GM23338 (cell line): ENCODE results near the gene MUC12. TPM values are rescaled to one million over a fixed set of nuclear protein-coding genes. Genes with fewer than 3 reads are reported as not detected.

Source experiments
- ATAC-seq: fragments of 200-7000 bp; cut with Tn5 transposase; 3 replicates; pipeline ENCODE4 v1.9.1; 2020
- DNase-seq: peaks from one replicate; pipeline ENCODE4 v3.0.0-alpha.2; 2015; ENCODE audit warnings: low spot score
- H2AFZ ChIP-seq: fragments of 200-600 bp; sonication (generic); 2 replicates; pipeline ENCODE4 v1.8.0; 2016; ENCODE audit warnings: antibody characterized with exemption, mild to moderate bottlenecking, moderate library complexity
- H3F3A ChIP-seq: fragments of 200-600 bp; sonication (generic); replicated peaks from 2 replicates; pipeline ENCODE4 v1.8.0; 2017; ENCODE audit warnings: antibody characterized with exemption, mixed run types, low read depth
- H3K27ac ChIP-seq: fragments of 200-600 bp; sonication (generic); 2 replicates; pipeline ENCODE4 v1.6.1; 2016; ENCODE audit warnings: low read depth
- H3K27me3 ChIP-seq: fragments of 200-600 bp; sonication (generic); 2 replicates; pipeline ENCODE4 v1.8.0; 2016; ENCODE audit warnings: mild to moderate bottlenecking, mixed run types, moderate library complexity; ENCODE audit not compliant: insufficient read depth
- H3K36me3 ChIP-seq: fragments of 200-600 bp; sonication (generic); 2 replicates; pipeline ENCODE4 v1.8.0; 2016; ENCODE audit warnings: mild to moderate bottlenecking; ENCODE audit not compliant: insufficient read depth
- H3K4me1 ChIP-seq: fragments of 200-600 bp; sonication (generic); 2 replicates; pipeline ENCODE4 v1.8.0; 2016; ENCODE audit warnings: mild to moderate bottlenecking, moderate library complexity; ENCODE audit not compliant: insufficient read depth
- H3K4me2 ChIP-seq: fragments of 200-600 bp; sonication (generic); 2 replicates; pipeline ENCODE4 v1.7.1; 2017; ENCODE audit warnings: mixed run types
- H3K4me3 ChIP-seq: fragments of 200-600 bp; sonication (generic); 2 replicates; pipeline ENCODE4 v1.6.1; 2016; ENCODE audit warnings: mixed run types
- H3K79me2 ChIP-seq: fragments of 200-600 bp; sonication (generic); replicated peaks from 2 replicates; pipeline ENCODE4 v1.8.0; 2017; ENCODE audit warnings: mild to moderate bottlenecking; ENCODE audit not compliant: insufficient read depth
- H3K9me2 ChIP-seq: fragments of 200-600 bp; sonication (generic); 2 replicates; pipeline ENCODE4 v1.8.0; 2017; ENCODE audit not compliant: insufficient read depth
- H4K20me1 ChIP-seq: fragments of 200-600 bp; sonication (generic); replicated peaks from 2 replicates; pipeline ENCODE4 v1.8.0; 2017; ENCODE audit warnings: mild to moderate bottlenecking; ENCODE audit not compliant: insufficient read depth
- H3K27ac Mint-ChIP-seq: 2 replicates; pipeline ENCODE4 v1.8.0; 2020; ENCODE audit warnings: inconsistent platforms, mild to moderate bottlenecking, moderate library complexity, mixed read lengths
- H3K27me3 Mint-ChIP-seq: 3 replicates; pipeline ENCODE4 v1.8.0; 2022; ENCODE audit warnings: low read depth, mild to moderate bottlenecking, moderate library complexity, mixed read lengths, inconsistent platforms; ENCODE audit not compliant: insufficient read depth, poor library complexity
- H3K36me3 Mint-ChIP-seq: 3 replicates; pipeline ENCODE4 v1.8.0; 2021; ENCODE audit warnings: low read depth, mild to moderate bottlenecking, inconsistent platforms, moderate library complexity, mixed read lengths
- H3K4me1 Mint-ChIP-seq: 3 replicates; pipeline ENCODE4 v1.8.0; 2020; ENCODE audit warnings: mild to moderate bottlenecking, inconsistent platforms, mixed read lengths
- H3K4me3 Mint-ChIP-seq: 3 replicates; pipeline ENCODE4 v1.8.0; 2021; ENCODE audit warnings: moderate library complexity, mild to moderate bottlenecking, inconsistent platforms, mixed read lengths
- H3K9me3 Mint-ChIP-seq: 3 replicates; pipeline ENCODE4 v1.8.0; 2020; ENCODE audit warnings: moderate library complexity, mild to moderate bottlenecking, inconsistent platforms, mixed read lengths
- NANOG ChIP-seq: IDR thresholded peaks from 2 replicates; pipeline ENCODE4 v1.6.1; 2016; ENCODE audit warnings: antibody characterized with exemption, borderline replicate concordance
- ZNF114 ChIP-seq: fragments of 250-450 bp; sonication (Bioruptor Pico); IDR thresholded peaks from 2 replicates; pipeline ENCODE4 v1.5.0; 2020; ENCODE audit warnings: mild to moderate bottlenecking, moderate library complexity
- ZNF331 ChIP-seq: fragments of 250-450 bp; sonication (Bioruptor Pico); IDR thresholded peaks from 2 replicates; pipeline ENCODE4 v1.5.0; 2020; ENCODE audit warnings: low read depth, mild to moderate bottlenecking, moderate library complexity
- polyA plus RNA-seq: library from polyadenylated mRNA; unstranded; fragments of >200 nt; fragmentation: Nextera tagmentation; extraction: Ambion mirVana; gene quantifications from 2 replicates; pipeline ENCODE4 v1.2.1, GENCODE V29; 2016
- total RNA-seq: library from RNA; depleted of rRNA; stranded (reverse); fragments of >200 nt; shearing (Covaris generic); gene quantifications from 2 replicates; pipeline ENCODE4 v1.2.3, GENCODE V29; 2014
- TF ChIP-seq, protein P1 (sequence below): fragments of 250-450 bp; sonication (Bioruptor Pico); IDR thresholded peaks from 2 replicates; pipeline ENCODE4 v1.5.0; 2020; ENCODE audit warnings: mild to moderate bottlenecking, moderate library complexity

The MUC12 gene
- total and polyA plus RNA-seq, 2 experiments from 2014 or later: 4.6 to 18.0 TPM

DNA sequence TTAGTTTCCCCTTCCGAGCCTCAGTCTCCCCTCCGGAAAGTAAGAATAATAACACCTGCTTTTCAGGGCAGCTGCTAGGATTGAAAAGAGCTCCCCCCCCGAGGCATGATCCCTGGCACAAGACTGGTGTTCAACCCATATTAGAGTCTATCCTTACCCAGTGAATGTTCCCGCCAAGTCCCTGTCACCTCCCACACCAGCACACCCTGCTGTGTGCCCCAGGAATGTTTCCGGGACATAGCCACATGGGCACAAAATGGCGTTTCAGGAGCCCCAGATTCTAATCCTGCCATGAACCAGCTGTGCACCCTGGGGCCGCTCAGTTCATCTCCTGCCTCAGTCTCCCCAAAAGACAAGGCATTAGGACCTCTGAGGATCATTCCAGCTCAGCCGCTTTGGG lies 51.1 kb downstream of the MUC12 start:
- DNase-seq (no peak), ATAC-seq (no peak)
- Histone ChIP-seq H3K27ac (no peak overlapping the region), H3K36me3 (no peaks in the 10 kb centered on the region), H3K9me2 (no peaks in the 10 kb centered on the region), H3K4me3 (no peak overlapping the region), H3K4me2 (no peak overlapping the region), H3K79me2 (no peaks in the 10 kb centered on the region), H2AFZ (no peak overlapping the region), H3F3A (peaks cover 15% of the 10 kb centered on the region; the same call in 1 of the 2 replicates), H3K27me3 (no peaks in the 10 kb centered on the region), H4K20me1 (no peaks in the 10 kb centered on the region), H3K4me1 (peaks cover 19% of the 10 kb centered on the region)
- TF ChIP-seq ZNF331 (CRISPR knock-in tag): no peak
- no peak overlapping the region for H3K4me3 Mint-ChIP-seq
- peaks cover 17% of the 10 kb centered on the region for H3K4me1 Mint-ChIP-seq
- no peaks in the 10 kb centered on the region; the same call in 2 of the 3 replicates for H3K9me3 Mint-ChIP-seq
- H3K27me3 Mint-ChIP-seq: peaks cover 23% of the 10 kb centered on the region
- no peaks in the 10 kb centered on the region; the same call in 2 of the 3 replicates for H3K36me3 Mint-ChIP-seq
- H3K27ac Mint-ChIP-seq: no peak overlapping the region

DNA sequence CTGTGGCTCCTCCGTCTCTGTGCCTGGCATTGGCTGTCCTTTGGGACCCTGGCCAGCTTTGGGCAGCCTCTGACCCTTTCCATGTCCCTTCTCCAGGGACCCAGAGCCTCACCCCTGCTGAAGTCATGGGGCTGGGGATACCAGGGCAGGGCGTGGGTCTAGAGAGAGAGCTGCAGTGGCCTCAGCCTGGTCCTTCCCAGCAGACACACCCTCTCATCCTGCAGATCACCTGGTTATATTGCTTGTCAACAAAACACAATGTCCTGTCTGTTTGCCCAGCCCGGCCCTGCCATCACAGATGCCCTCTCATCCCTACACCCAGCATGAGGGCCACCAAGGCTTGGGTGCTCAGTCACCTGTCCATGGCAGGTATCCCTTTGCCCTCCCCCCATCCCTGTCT lies 52.3 kb downstream of the MUC12 start:
- no peaks in the 10 kb centered on the region for H3K27me3 ChIP-seq
- Mint-ChIP-seq H3K4me1 (peaks cover 8% of the 10 kb centered on the region; the same call in 2 of the 3 replicates), H3K9me3 (no peaks in the 10 kb centered on the region; the same call in 2 of the 3 replicates), H3K36me3 (no peaks in the 10 kb centered on the region; the same call in 2 of the 3 replicates), H3K27me3 (peaks cover 19% of the 10 kb centered on the region), H3K27ac (no peak overlapping the region), H3K4me3 (no peak overlapping the region)
- no peak overlapping the region for H3K4me3 ChIP-seq
- no peak for ATAC-seq
- no peaks in the 10 kb centered on the region for H4K20me1 ChIP-seq
- no peaks in the 10 kb centered on the region for H3K79me2 ChIP-seq
- TF ChIP-seq, protein P1, sequence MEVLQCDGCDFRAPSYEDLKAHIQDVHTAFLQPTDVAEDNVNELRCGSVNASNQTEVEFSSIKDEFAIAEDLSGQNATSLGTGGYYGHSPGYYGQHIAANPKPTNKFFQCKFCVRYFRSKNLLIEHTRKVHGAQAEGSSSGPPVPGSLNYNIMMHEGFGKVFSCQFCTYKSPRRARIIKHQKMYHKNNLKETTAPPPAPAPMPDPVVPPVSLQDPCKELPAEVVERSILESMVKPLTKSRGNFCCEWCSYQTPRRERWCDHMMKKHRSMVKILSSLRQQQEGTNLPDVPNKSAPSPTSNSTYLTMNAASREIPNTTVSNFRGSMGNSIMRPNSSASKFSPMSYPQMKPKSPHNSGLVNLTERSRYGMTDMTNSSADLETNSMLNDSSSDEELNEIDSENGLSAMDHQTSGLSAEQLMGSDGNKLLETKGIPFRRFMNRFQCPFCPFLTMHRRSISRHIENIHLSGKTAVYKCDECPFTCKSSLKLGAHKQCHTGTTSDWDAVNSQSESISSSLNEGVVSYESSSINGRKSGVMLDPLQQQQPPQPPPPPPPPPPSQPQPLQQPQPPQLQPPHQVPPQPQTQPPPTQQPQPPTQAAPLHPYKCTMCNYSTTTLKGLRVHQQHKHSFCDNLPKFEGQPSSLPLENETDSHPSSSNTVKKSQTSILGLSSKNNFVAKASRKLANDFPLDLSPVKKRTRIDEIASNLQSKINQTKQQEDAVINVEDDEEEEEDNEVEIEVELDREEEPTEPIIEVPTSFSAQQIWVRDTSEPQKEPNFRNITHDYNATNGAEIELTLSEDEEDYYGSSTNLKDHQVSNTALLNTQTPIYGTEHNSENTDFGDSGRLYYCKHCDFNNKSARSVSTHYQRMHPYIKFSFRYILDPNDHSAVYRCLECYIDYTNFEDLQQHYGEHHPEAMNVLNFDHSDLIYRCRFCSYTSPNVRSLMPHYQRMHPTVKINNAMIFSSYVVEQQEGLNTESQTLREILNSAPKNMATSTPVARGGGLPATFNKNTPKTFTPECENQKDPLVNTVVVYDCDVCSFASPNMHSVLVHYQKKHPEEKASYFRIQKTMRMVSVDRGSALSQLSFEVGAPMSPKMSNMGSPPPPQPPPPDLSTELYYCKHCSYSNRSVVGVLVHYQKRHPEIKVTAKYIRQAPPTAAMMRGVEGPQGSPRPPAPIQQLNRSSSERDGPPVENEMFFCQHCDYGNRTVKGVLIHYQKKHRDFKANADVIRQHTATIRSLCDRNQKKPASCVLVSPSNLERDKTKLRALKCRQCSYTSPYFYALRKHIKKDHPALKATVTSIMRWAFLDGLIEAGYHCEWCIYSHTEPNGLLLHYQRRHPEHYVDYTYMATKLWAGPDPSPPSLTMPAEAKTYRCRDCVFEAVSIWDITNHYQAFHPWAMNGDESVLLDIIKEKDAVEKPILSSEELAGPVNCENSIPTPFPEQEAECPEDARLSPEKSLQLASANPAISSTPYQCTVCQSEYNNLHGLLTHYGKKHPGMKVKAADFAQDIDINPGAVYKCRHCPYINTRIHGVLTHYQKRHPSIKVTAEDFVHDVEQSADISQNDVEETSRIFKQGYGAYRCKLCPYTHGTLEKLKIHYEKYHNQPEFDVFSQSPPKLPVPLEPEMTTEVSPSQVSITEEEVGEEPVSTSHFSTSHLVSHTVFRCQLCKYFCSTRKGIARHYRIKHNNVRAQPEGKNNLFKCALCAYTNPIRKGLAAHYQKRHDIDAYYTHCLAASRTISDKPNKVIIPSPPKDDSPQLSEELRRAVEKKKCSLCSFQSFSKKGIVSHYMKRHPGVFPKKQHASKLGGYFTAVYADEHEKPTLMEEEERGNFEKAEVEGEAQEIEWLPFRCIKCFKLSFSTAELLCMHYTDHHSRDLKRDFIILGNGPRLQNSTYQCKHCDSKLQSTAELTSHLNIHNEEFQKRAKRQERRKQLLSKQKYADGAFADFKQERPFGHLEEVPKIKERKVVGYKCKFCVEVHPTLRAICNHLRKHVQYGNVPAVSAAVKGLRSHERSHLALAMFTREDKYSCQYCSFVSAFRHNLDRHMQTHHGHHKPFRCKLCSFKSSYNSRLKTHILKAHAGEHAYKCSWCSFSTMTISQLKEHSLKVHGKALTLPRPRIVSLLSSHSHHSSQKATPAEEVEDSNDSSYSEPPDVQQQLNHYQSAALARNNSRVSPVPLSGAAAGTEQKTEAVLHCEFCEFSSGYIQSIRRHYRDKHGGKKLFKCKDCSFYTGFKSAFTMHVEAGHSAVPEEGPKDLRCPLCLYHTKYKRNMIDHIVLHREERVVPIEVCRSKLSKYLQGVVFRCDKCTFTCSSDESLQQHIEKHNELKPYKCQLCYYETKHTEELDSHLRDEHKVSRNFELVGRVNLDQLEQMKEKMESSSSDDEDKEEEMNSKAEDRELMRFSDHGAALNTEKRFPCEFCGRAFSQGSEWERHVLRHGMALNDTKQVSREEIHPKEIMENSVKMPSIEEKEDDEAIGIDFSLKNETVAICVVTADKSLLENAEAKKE (CRISPR knock-in tag): no peak
- no peak for TF ChIP-seq NANOG
- TF ChIP-seq ZNF114 (CRISPR knock-in tag): no peak
- peaks cover 10% of the 10 kb centered on the region for H3K4me1 ChIP-seq
- H3K4me2 ChIP-seq: no peak overlapping the region
- peaks cover 12% of the 10 kb centered on the region; the same call in 1 of the 2 replicates for H3F3A ChIP-seq
- H3K9me2 ChIP-seq: no peaks in the 10 kb centered on the region
- DNase-seq: no peak
- no peak overlapping the region for H2AFZ ChIP-seq
- H3K27ac ChIP-seq: no peak overlapping the region
- H3K36me3 ChIP-seq: no peaks in the 10 kb centered on the region
